Stomach (tissue), 4 donors: ENCODE data around the gene IL1RL1.

Source experiments
- CTCF ChIP-seq, 7 experiments: fragments of 450-650 bp in 4 of 7; fragments of 200-600 bp in 3 of 7; sonication (generic) in 3 of 7; IDR thresholded peaks; one replicate each; pipeline ENCODE4 v1.5.1; 2016 to 2019; ENCODE audit warnings: antibody characterized with exemption in 7 of 7, control low read depth in 2 of 7, mild to moderate bottlenecking in 1 of 7
- POLR2A ChIP-seq, 4 donors: fragments of 450-650 bp; IDR thresholded peaks; one replicate each; pipeline ENCODE4 v1.6.1; 2016; ENCODE audit warnings: antibody characterized with exemption in 4 of 4, control low read depth in 2 of 4, mild to moderate bottlenecking in 1 of 4, moderate library complexity in 1 of 4

GRCh38 chr2:102273619-102274211, 37.6 kb upstream of the IL1RL1 start:
- no peak for TF ChIP-seq CTCF (IDR thresholded peaks at IDR 0.05)
- TF ChIP-seq POLR2A (IDR thresholded peaks at IDR 0.05): no peak
